ENCODE data around the gene RSPO3. TPM values are rescaled to one million over a fixed set of nuclear protein-coding genes. Genes with fewer than 3 reads are reported as not detected.

RSPO3 gene
- total and polyA plus RNA-seq, 9 of the 15 experiments (the other 6 are each of a cell fraction or from before 2014, with no cell fraction given) = not detected

DNA sequence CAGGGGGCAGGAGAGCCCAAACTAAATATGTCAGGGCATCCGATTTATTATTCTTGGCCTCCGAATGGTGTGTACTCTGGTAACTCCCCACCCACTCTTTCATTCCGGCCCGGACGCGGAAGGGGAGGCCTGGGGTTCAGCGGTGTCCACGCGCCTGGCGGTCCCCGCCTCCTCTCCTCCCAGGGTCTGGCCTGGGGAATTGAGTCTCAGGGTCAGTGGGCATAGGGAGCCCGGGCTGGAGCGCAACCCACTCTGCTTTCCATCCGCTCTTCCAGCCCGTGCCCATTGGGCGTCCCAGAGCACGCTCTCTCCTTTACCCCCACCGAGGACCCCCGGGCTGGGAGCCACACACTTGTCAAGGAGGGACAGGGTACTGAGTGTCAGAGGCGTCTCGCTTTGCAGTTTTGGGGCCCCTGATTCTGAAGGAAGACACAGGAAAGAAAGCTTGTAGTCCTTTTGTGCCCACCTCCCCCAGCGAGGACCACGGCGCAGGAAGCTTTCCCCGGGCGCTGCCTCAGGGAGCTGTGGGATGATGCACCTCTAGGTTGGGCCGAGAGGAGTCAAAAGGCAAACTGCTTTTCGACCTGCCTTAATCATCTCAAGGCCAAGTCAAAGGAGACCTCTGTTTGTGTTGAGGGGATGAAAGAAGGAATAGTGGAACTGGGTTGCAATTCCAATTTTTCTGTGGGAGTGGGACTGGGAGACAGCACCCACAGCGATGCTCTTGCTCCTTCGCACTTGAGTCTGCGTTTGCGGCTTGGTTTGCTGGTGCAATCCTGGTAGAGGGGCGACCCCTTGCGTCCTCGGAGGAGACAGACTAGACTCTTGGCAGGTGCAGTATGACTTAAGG, 2.5 kb downstream of the RSPO3 start (continued):
- TF ChIP-seq, protein P1, sequence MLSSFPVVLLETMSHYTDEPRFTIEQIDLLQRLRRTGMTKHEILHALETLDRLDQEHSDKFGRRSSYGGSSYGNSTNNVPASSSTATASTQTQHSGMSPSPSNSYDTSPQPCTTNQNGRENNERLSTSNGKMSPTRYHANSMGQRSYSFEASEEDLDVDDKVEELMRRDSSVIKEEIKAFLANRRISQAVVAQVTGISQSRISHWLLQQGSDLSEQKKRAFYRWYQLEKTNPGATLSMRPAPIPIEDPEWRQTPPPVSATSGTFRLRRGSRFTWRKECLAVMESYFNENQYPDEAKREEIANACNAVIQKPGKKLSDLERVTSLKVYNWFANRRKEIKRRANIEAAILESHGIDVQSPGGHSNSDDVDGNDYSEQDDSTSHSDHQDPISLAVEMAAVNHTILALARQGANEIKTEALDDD (IDR thresholded peaks at IDR 0.05) = no peak
- TF ChIP-seq YY1 (IDR thresholded peaks at IDR 0.05; ENCODE audit: borderline replicate concordance in 1 of 3, control insufficient read depth in 1 of 3, extremely low read depth in 1 of 3, insufficient read depth in 3 of 3, insufficient read length in 1 of 3, insufficient replicate concordance in 2 of 3, low read depth in 1 of 3, low read length in 2 of 3) (no peak), ZZZ3 (IDR thresholded peaks at IDR 0.05) (no peak), TCF7L2 (IDR thresholded peaks at IDR 0.05; ENCODE audit: low read depth, low read length) (no peak), FIP1L1 (IDR thresholded peaks at IDR 0.05; ENCODE audit: low read depth, low read length, poor library complexity, severe bottlenecking) (no peak), CREM (IDR thresholded peaks at IDR 0.05; ENCODE audit: low read depth) (0 out of 2 replicates have a peak, but pooled peaks have one; percentile 24), MAZ (CRISPR knock-in tag; conservative IDR thresholded peaks at IDR 0.05 in 1 of 2, IDR thresholded peaks at IDR 0.05 in 1 of 2) (no peak), ATF1 (CRISPR knock-in tag; IDR thresholded peaks at IDR 0.05) (no peak), ATF1 (tag; IDR thresholded peaks at IDR 0.05) (no peak), HCFC1 (IDR thresholded peaks at IDR 0.05; ENCODE audit: low read depth, low read length) (no peak), RAD51 (IDR thresholded peaks at IDR 0.05; ENCODE audit: borderline replicate concordance, low read depth) (no peak)
- TF ChIP-seq, protein P2, sequence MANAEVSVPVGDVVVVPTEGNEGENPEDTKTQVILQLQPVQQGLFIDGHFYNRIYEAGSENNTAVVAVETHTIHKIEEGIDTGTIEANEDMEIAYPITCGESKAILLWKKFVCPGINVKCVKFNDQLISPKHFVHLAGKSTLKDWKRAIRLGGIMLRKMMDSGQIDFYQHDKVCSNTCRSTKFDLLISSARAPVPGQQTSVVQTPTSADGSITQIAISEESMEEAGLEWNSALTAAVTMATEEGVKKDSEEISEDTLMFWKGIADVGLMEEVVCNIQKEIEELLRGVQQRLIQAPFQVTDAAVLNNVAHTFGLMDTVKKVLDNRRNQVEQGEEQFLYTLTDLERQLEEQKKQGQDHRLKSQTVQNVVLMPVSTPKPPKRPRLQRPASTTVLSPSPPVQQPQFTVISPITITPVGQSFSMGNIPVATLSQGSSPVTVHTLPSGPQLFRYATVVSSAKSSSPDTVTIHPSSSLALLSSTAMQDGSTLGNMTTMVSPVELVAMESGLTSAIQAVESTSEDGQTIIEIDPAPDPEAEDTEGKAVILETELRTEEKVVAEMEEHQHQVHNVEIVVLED (CRISPR knock-in tag; IDR thresholded peaks at IDR 0.05) = no peak

Measured in K562 (cell line).